WERI-Rb-1 (cell line): ENCODE measurements around the gene ICOS.
"Not testable (repeated sequence)": the region's sequence is repeated elsewhere in the genome, so short reads cannot be mapped to it uniquely, and the experiment has no call there.

Source experiments
- DNase-seq: peaks from one replicate; pipeline ENCODE4 v3.0.0-alpha.2; 2020
- H3K27ac ChIP-seq: fragments of 250-450 bp; sonication (Bioruptor Pico); 2 replicates; pipeline ENCODE4 v1.5.1; 2020; ENCODE audit warnings: mild to moderate bottlenecking, moderate library complexity
- H3K27me3 ChIP-seq: fragments of 250-450 bp; sonication (Bioruptor Pico); 2 replicates; pipeline ENCODE4 v1.5.1; 2021; ENCODE audit warnings: mild to moderate bottlenecking, low read depth, moderate library complexity; ENCODE audit not compliant: insufficient read depth, severe bottlenecking
- H3K36me3 ChIP-seq: fragments of 250-450 bp; sonication (Bioruptor Pico); 2 replicates; pipeline ENCODE4 v1.5.1; 2020; ENCODE audit warnings: mild to moderate bottlenecking, moderate library complexity
- H3K4me3 ChIP-seq: 2 replicates; pipeline ENCODE4 v1.5.1; 2011; ENCODE audit warnings: low read depth, mild to moderate bottlenecking, control low read depth, low read length
- H3K9me3 ChIP-seq: fragments of 250-450 bp; sonication (Bioruptor Pico); 2 replicates; pipeline ENCODE4 v1.5.1; 2021; ENCODE audit warnings: mild to moderate bottlenecking, moderate library complexity; ENCODE audit not compliant: severe bottlenecking
- CTCF ChIP-seq: IDR thresholded peaks from 2 replicates; pipeline ENCODE4 v1.5.1; 2011; ENCODE audit warnings: low read depth, mild to moderate bottlenecking, control low read depth, inconsistent platforms, low read length

Gene ICOS

GRCh38 chr2:203959672-203960071, 23.1 kb downstream of the ICOS start:
- DNase-seq: no peak
- Histone ChIP-seq H3K4me3 (no peak overlapping the region), H3K36me3 (no peaks in the 10 kb centered on the region), H3K27ac (no peak overlapping the region), H3K27me3 (no peaks in the 10 kb centered on the region), H3K9me3 (no peaks in the 10 kb centered on the region)
- TF ChIP-seq CTCF: no peak

DNA sequence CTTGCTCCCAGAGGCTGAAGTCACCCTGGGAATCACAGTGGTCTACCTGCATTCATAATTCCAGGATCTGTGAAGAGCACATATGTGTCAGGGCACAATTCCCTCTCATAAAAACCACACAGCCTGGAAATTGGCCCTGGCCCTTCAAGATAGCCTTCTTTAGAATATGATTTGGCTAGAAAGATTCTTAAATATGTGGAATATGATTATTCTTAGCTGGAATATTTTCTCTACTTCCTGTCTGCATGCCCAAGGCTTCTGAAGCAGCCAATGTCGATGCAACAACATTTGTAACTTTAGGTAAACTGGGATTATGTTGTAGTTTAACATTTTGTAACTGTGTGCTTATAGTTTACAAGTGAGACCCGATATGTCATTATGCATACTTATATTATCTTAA, 24.2 kb downstream of the ICOS start:
- no peaks in the 10 kb centered on the region for H3K36me3 ChIP-seq
- no peaks in the 10 kb centered on the region for H3K9me3 ChIP-seq
- H3K4me3 ChIP-seq: no peak overlapping the region
- TF ChIP-seq CTCF: no peak
- no peaks in the 10 kb centered on the region for H3K27me3 ChIP-seq
- DNase-seq: no peak
- no peak overlapping the region for H3K27ac ChIP-seq

- not testable (repeated sequence) for H3K36me3 ChIP-seq, H3K4me3 ChIP-seq, DNase-seq, H3K9me3 ChIP-seq, H3K27ac ChIP-seq, H3K27me3 ChIP-seq
Observed at GRCh38 chr2:203965190-203965589, 28.6 kb downstream of the ICOS start.

DNA sequence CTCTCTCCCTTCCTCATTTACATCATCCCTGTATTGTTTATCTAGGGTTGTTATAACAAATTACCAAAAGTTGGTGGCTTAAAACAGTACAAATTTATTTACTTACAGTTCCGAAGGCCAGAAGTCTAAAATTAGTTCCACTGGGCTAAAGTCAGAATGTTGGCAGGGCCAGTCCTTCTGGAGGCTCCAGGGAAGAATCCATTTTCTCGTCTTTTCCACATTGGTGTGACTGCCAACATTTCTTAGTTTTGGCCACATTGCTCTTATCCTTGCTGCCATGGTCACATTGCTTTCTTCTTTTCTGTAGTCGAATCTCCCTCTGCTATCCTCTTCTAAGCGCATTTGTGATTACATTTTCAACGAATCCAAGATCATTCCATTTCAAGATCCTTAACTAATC, 34.7 kb downstream of the ICOS start:
- no peak overlapping the region for H3K4me3 ChIP-seq
- H3K36me3 ChIP-seq: no peaks in the 10 kb centered on the region
- no peak for TF ChIP-seq CTCF
- H3K27me3 ChIP-seq: no peaks in the 10 kb centered on the region
- no peaks in the 10 kb centered on the region for H3K9me3 ChIP-seq
- H3K27ac ChIP-seq: no peak overlapping the region
- DNase-seq: no peak

DNA sequence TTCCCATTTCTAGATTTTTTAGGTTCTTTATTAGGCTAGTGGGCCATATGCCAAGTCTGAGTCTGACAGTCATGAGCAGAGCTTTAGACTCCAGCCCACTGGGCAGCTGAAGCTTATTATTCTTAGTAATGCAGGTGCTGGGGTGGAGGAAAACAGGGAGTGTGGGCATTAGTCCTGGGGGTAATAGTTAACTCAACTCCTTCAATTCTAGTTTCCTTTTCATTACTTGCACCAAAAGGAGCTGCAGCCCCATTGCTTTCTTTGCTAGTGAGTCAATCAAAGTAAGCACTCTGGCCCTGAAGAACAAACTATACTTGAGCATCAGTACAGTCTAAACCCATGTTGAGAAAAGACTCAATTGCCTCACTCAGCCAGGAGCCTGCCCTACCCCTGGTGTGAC, 35.5 kb downstream of the ICOS start:
- Histone ChIP-seq H3K36me3 (no peaks in the 10 kb centered on the region), H3K9me3 (no peaks in the 10 kb centered on the region), H3K27ac (no peak overlapping the region), H3K27me3 (no peaks in the 10 kb centered on the region), H3K4me3 (no peak overlapping the region)
- TF ChIP-seq CTCF: no peak
- no peak for DNase-seq

GRCh38 chr2:203973000-203973399, 36.4 kb downstream of the ICOS start:
- Histone ChIP-seq H3K36me3 (no peaks in the 10 kb centered on the region), H3K4me3 (no peak overlapping the region), H3K9me3 (no peaks in the 10 kb centered on the region), H3K27ac (no peak overlapping the region), H3K27me3 (no peaks in the 10 kb centered on the region)
- TF ChIP-seq CTCF: no peak
- DNase-seq: no peak
